H1 (cell line): ENCODE measurements around the gene IL10. TPM values are rescaled to one million over a fixed set of nuclear protein-coding genes. Genes with fewer than 3 reads are reported as not detected.

Source experiments
- CTCF ChIA-PET: fragments of 300-600 bp; sonication (Branson Sonifier 250); formaldehyde crosslinking; loops from one replicate; lab custom pipeline; 2021; ENCODE audit not compliant: partially characterized antibody; lab: Charles Lee
- POLR2A ChIA-PET: fragments of 300-600 bp; sonication (Branson Sonifier 250); formaldehyde crosslinking; loops from one replicate; lab custom pipeline; 2021; ENCODE audit warnings: inconsistent platforms; ENCODE audit not compliant: partially characterized antibody; lab: Charles Lee
- DNase-seq, 2 experiments: peaks; one replicate each; pipeline versions ENCODE4 v3.0.0 to v3.0.0-alpha.2; 2010 to 2022; ENCODE audit warnings: low spot score in 2 of 2, low read depth in 1 of 2, mixed read lengths in 1 of 2
- FAIRE-seq: peaks from 2 replicates; lab custom pipeline; 2011; peaks lifted over from hg19 to GRCh38; lab: Jason Lieb, UNC
- H2AFZ ChIP-seq: 2 replicates; pipeline ENCODE4 v1.8.1; 2012; ENCODE audit warnings: low read length, inconsistent platforms
- H2AK5ac ChIP-seq: 2 replicates; pipeline ENCODE4 v1.6.1; 2013; ENCODE audit warnings: low read depth, low read length
- H2BK120ac ChIP-seq: replicated peaks from 2 replicates; pipeline ENCODE3; 2013; ENCODE audit warnings: low read depth, low read length, inconsistent platforms
- H2BK12ac ChIP-seq: 2 replicates; pipeline ENCODE4 v1.6.1; 2013; ENCODE audit warnings: low read depth, low read length
- H2BK15ac ChIP-seq: 2 replicates; pipeline ENCODE4 v1.6.1; 2013; ENCODE audit warnings: low read length
- H2BK20ac ChIP-seq: 2 replicates; pipeline ENCODE4 v1.6.1; 2013; ENCODE audit warnings: low read length
- H2BK5ac ChIP-seq: 2 replicates; pipeline ENCODE4 v1.6.1; 2013; ENCODE audit warnings: low read depth, low read length
- H3K14ac ChIP-seq: 2 replicates; pipeline ENCODE4 v1.6.1; 2013; ENCODE audit warnings: inconsistent platforms; ENCODE audit not compliant: insufficient read length
- H3K18ac ChIP-seq: 2 replicates; pipeline ENCODE4 v1.6.1; 2013; ENCODE audit warnings: low read length; ENCODE audit errors: extremely low read depth
- H3K23ac ChIP-seq: 2 replicates; pipeline ENCODE4 v1.6.1; 2013; ENCODE audit warnings: inconsistent platforms; ENCODE audit not compliant: insufficient read length
- H3K23me2 ChIP-seq: 2 replicates; pipeline ENCODE4 v1.6.1; 2013; ENCODE audit warnings: low read depth, low read length
- H3K27ac ChIP-seq: 2 replicates; pipeline ENCODE4 v1.6.1; 2011; ENCODE audit warnings: low read depth, low read length, inconsistent platforms
- H3K27me3 ChIP-seq, 4 experiments: replicated peaks in 1 of 4; 1 replicate in 1 of 4; 2 replicates in 3 of 4; pipeline versions ENCODE4 v1.6.1 to v1.8.1; 2011 to 2013; ENCODE audit warnings: low read length in 3 of 4, mild to moderate bottlenecking in 3 of 4, inconsistent platforms in 2 of 4, mixed read lengths in 2 of 4, moderate library complexity in 1 of 4; ENCODE audit not compliant: control insufficient read depth in 3 of 4, insufficient read depth in 3 of 4; ENCODE audit errors: extremely low read depth in 1 of 4
- H3K36me3 ChIP-seq, 4 experiments: 2 replicates each; pipeline versions ENCODE4 v1.6.1 to v1.8.1; 2011 to 2013; ENCODE audit warnings: mild to moderate bottlenecking in 4 of 4, low read length in 3 of 4, moderate library complexity in 2 of 4, control low read depth in 1 of 4, inconsistent platforms in 1 of 4; ENCODE audit not compliant: insufficient read depth in 4 of 4, control insufficient read depth in 2 of 4
- H3K4ac ChIP-seq: replicated peaks from 2 replicates; pipeline ENCODE3; 2013; ENCODE audit warnings: low read length, low read depth, mixed read lengths, inconsistent platforms; ENCODE audit not compliant: insufficient read length
- H3K4me1 ChIP-seq, 4 experiments: replicated peaks in 1 of 4; 1 replicate in 1 of 4; 2 replicates in 3 of 4; pipeline versions ENCODE4 v1.6.1 to v1.8.1; 2011 to 2013; ENCODE audit warnings: low read length in 3 of 4, inconsistent platforms in 2 of 4, mixed read lengths in 1 of 4; ENCODE audit not compliant: insufficient read depth in 4 of 4, control insufficient read depth in 3 of 4
- H3K4me2 ChIP-seq, 2 experiments: 2 replicates each; pipeline versions ENCODE4 v1.6.1 to v1.8.1; 2011 to 2013; ENCODE audit warnings: low read depth in 2 of 2, low read length in 2 of 2, control low read depth in 1 of 2, inconsistent platforms in 1 of 2, mild to moderate bottlenecking in 1 of 2; ENCODE audit not compliant: insufficient read depth in 1 of 2
- H3K4me3 ChIP-seq, 4 experiments: fragments of 200-600, 300-600 bp in 1 of 4; sonication (generic), shearing (Covaris generic), sonication (Bioruptor Twin) in 1 of 4; 2 replicates each; pipeline versions ENCODE4 v1.5.1 to v1.8.1; 2011 to 2016; ENCODE audit warnings: low read length in 4 of 4, low read depth in 3 of 4, control low read depth in 2 of 4, inconsistent platforms in 2 of 4, mild to moderate bottlenecking in 2 of 4, mixed read lengths in 1 of 4, moderate library complexity in 1 of 4; ENCODE audit not compliant: insufficient read depth in 2 of 4; ENCODE audit errors: extremely low read depth in 1 of 4
- H3K56ac ChIP-seq: replicated peaks from 2 replicates; pipeline ENCODE3; 2013; ENCODE audit warnings: low read depth, mild to moderate bottlenecking, mixed read lengths, low read length, inconsistent platforms; ENCODE audit not compliant: insufficient read length
- H3K79me1 ChIP-seq: 2 replicates; pipeline ENCODE4 v1.6.1; 2013; ENCODE audit warnings: low read depth, low read length, control low read depth
- H3K79me2 ChIP-seq, 2 experiments: 2 replicates each; pipeline versions ENCODE4 v1.6.1 to v1.8.1; 2012 to 2013; ENCODE audit warnings: low read length in 2 of 2, mild to moderate bottlenecking in 2 of 2, inconsistent platforms in 1 of 2; ENCODE audit not compliant: insufficient read depth in 2 of 2, control insufficient read depth in 1 of 2
- H3K9ac ChIP-seq, 4 experiments: replicated peaks in 1 of 4; 1 replicate in 1 of 4; 2 replicates in 3 of 4; pipeline versions ENCODE4 v1.6.1 to v1.8.1; 2011 to 2013; ENCODE audit warnings: low read depth in 3 of 4, low read length in 3 of 4, control low read depth in 2 of 4, mild to moderate bottlenecking in 2 of 4, moderate library complexity in 2 of 4, inconsistent platforms in 1 of 4; ENCODE audit errors: extremely low read depth in 1 of 4
- H3K9me3 ChIP-seq, 2 experiments: 2 replicates each; pipeline versions ENCODE4 v1.6.1 to v1.8.1; 2012 to 2013; ENCODE audit warnings: mild to moderate bottlenecking in 2 of 2, moderate library complexity in 2 of 2, control low read depth in 1 of 2, inconsistent platforms in 1 of 2, low read depth in 1 of 2, low read length in 1 of 2, mixed read lengths in 1 of 2; ENCODE audit not compliant: insufficient read depth in 2 of 2
- H4K20me1 ChIP-seq, 2 experiments: replicated peaks in 1 of 2; 2 replicates each; pipeline versions ENCODE3 to v1.8.1; 2011 to 2013; ENCODE audit warnings: inconsistent platforms in 2 of 2, low read length in 2 of 2, mild to moderate bottlenecking in 1 of 2; ENCODE audit not compliant: insufficient read depth in 2 of 2, control insufficient read depth in 1 of 2
- H4K5ac ChIP-seq: 2 replicates; pipeline ENCODE4 v1.6.1; 2013; ENCODE audit warnings: low read length, low read depth, mixed read lengths, inconsistent platforms; ENCODE audit not compliant: insufficient read length
- H4K8ac ChIP-seq: 2 replicates; pipeline ENCODE4 v1.8.0; 2013; ENCODE audit warnings: mild to moderate bottlenecking, moderate library complexity, low read length, inconsistent platforms; ENCODE audit not compliant: insufficient read depth; ENCODE audit errors: extremely low read depth
- H4K91ac ChIP-seq: replicated peaks from 2 replicates; pipeline ENCODE3; 2013; ENCODE audit warnings: low read length, mixed read lengths, inconsistent platforms; ENCODE audit not compliant: insufficient read length
- ASH2L ChIP-seq: fragments of 200-600, 300-600 bp; sonication (generic); IDR thresholded peaks from one replicate; pipeline ENCODE4 v1.7.1; 2017; ENCODE audit warnings: low read length
- EGR1 ChIP-seq: IDR thresholded peaks from 2 replicates; pipeline ENCODE4 v1.6.1; 2011; ENCODE audit warnings: low read depth, low read length, borderline replicate concordance
- HDAC6 ChIP-seq: IDR thresholded peaks from one replicate; pipeline ENCODE4 v1.7.1; 2012; ENCODE audit warnings: low read depth, mild to moderate bottlenecking, inconsistent platforms, low read length, moderate library complexity
- NANOG ChIP-seq: IDR thresholded peaks from 2 replicates; pipeline ENCODE4 v1.6.1; 2011; ENCODE audit warnings: low read length, low read depth, mild to moderate bottlenecking, inconsistent platforms; ENCODE audit not compliant: insufficient read depth, poor library complexity, severe bottlenecking
- TEAD4 ChIP-seq: IDR thresholded peaks from 2 replicates; pipeline ENCODE4 v1.6.1; 2012; ENCODE audit warnings: low read depth, low read length, inconsistent platforms, mixed read lengths
- WGBS, 2 experiments: shearing (Covaris generic) in 1 of 2; methylation state at CpG; one replicate each; pipeline versions ENCODE4 v1.1.6 to v1.1.7; 2013 to 2015; ENCODE audit warnings: low lambda C conversion rate in 2 of 2, mixed read lengths in 2 of 2, inconsistent platforms in 1 of 2, low coverage in 1 of 2, missing lambda C conversion rate in 1 of 2; ENCODE audit not compliant: insufficient replicate concordance in 2 of 2, insufficient coverage in 1 of 2, insufficient read length in 1 of 2; ENCODE audit errors: extremely low coverage in 1 of 2, missing lambda C conversion rate in 1 of 2; 5-methylcytosine and 5-hydroxymethylcytosine counted together
- polyA plus RNA-seq, 7 experiments: library from polyadenylated mRNA; depleted of rRNA in 3 of 7; stranded (reverse) in 5 of 7; unstranded in 2 of 7; fragments of >200 nt in 5 of 7; fragments of 200-250 nt in 2 of 7; gene quantifications; 1 replicate in 5 of 7; 2 replicates in 1 of 7; 4 replicates in 1 of 7; pipeline versions ENCODE4 v1.2.1 to v1.2.3, GENCODE V29; 2011 to 2013; ENCODE audit warnings: missing spikeins in 2 of 7, mixed read lengths in 2 of 7
- total RNA-seq: library from RNA; stranded (reverse); fragmentation: NEBNext Ultra II Directional; extraction: Animal tissue kit (Norgen Biotek cat#: 25700); gene quantifications from 2 replicates; pipeline ENCODE4 v1.2.1, GENCODE V29; 2021
- TF ChIP-seq, protein P1 (sequence below): IDR thresholded peaks from 2 replicates; pipeline ENCODE4 v1.6.1; 2011; ENCODE audit warnings: low read depth, mild to moderate bottlenecking, low read length; ENCODE audit not compliant: insufficient read depth

Gene IL10
- total and polyA plus RNA-seq, 2 of the 8 experiments (the other 6 are each of a cell fraction or from before 2014, with no cell fraction given) = not detected

GRCh38 chr1:206751891-206752290 is 20.4 kb downstream of the IL10 start:
- Histone ChIP-seq H3K23me2 (no peaks in the 10 kb centered on the region; the same call in 1 of the 2 replicates), H2BK120ac (no peak overlapping the region), H4K5ac (no peak overlapping the region), H3K18ac (no peak overlapping the region), H2BK20ac (no peak overlapping the region), H2AFZ (no peak overlapping the region), H2BK5ac (no peak overlapping the region), H3K27ac (no peak overlapping the region), H3K4ac (no peak overlapping the region), H3K79me2 (no peaks in the 10 kb centered on the region), H3K9ac (no peak overlapping the region), H3K27me3 (peaks cover 2 to 7% (median 4%) of the 10 kb centered on the region in 4 experiments; a peak in 5 of 7 replicates), H3K4me2 (no peak overlapping the region), H3K23ac (no peak overlapping the region), H3K4me3 (no peak overlapping the region), H4K8ac (no peak overlapping the region), H2BK12ac (no peak overlapping the region), H3K14ac (no peak overlapping the region), H4K20me1 (no peaks in the 10 kb centered on the region), H3K36me3 (no peaks in the 10 kb centered on the region), H3K9me3 (no peaks in the 10 kb centered on the region)
- 47% methylated on average over 5 of the region's 5 CpGs; no CpG with 5 or more reads in 1 of the 2 experiments for WGBS, 2 experiments
- DNase-seq = no peak
- TF ChIP-seq, protein P1, sequence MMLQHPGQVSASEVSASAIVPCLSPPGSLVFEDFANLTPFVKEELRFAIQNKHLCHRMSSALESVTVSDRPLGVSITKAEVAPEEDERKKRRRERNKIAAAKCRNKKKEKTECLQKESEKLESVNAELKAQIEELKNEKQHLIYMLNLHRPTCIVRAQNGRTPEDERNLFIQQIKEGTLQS = no peak
- no peak for TF ChIP-seq HDAC6
- TF ChIP-seq ASH2L = no peak
- TF ChIP-seq EGR1 = peak; percentile 17; the same call in 1 of the 2 replicates
- TF ChIP-seq TEAD4 = peak; percentile 28; the same call in 1 of the 2 replicates
- TF ChIP-seq NANOG = peak; percentile 38
- TF ChIP-seq, all 59 proteins: peak for 3
- Histone ChIP-seq H2AK5ac (no peak overlapping the region), H3K56ac (no peak overlapping the region), H3K4me1 (no peaks in the 10 kb centered on the region), H2BK15ac (no peak overlapping the region), H3K79me1 (no peaks in the 10 kb centered on the region), H4K91ac (no peak overlapping the region)
- POLR2A ChIA-PET = no interaction called here
- no peak for FAIRE-seq
- CTCF ChIA-PET = interaction anchor here (1.2 to 1.8 kb wide), 2 partner anchors 17 to 19 kb away, joined by 3 to 5 read pairs; partner anchors contain the start of gene IL19
